HL-60 (cell line): ENCODE measurements around the gene DOCK9.

Experiments used
- DNase-seq, 2 experiments: peaks; one replicate each; pipeline ENCODE4 v3.0.0-alpha.2; 2010 to 2020; ENCODE audit warnings: low read depth in 1 of 2, low spot score in 1 of 2
- H3K27ac ChIP-seq: fragments of 250-450 bp; sonication (Bioruptor Pico); replicated peaks from 2 replicates; pipeline ENCODE4 v1.5.1; 2020; ENCODE audit warnings: mild to moderate bottlenecking, moderate library complexity
- H3K27me3 ChIP-seq: fragments of 250-450 bp; sonication (Bioruptor Pico); 2 replicates; pipeline ENCODE4 v1.5.1; 2021; ENCODE audit warnings: mild to moderate bottlenecking, moderate library complexity; ENCODE audit not compliant: insufficient read depth, poor library complexity, severe bottlenecking
- H3K4me3 ChIP-seq: replicated peaks from 2 replicates; pipeline ENCODE4 v1.5.1; 2011; ENCODE audit warnings: mild to moderate bottlenecking, control low read depth, low read length; ENCODE audit not compliant: insufficient read depth
- GABPA ChIP-seq: IDR thresholded peaks from 2 replicates; pipeline ENCODE4 v1.6.1; 2012; ENCODE audit warnings: low read depth
- POLR2AphosphoS5 ChIP-seq: IDR thresholded peaks from 2 replicates; pipeline ENCODE4 v1.6.1; 2012; ENCODE audit warnings: low read depth
- REST ChIP-seq: IDR thresholded peaks from 2 replicates; pipeline ENCODE4 v1.6.1; 2012; ENCODE audit warnings: low read depth; ENCODE audit not compliant: insufficient replicate concordance
- SPI1 ChIP-seq: IDR thresholded peaks from 2 replicates; pipeline ENCODE4 v1.6.1; 2012; ENCODE audit warnings: low read depth, mild to moderate bottlenecking, borderline replicate concordance
- TF ChIP-seq, protein P1 (sequence below): IDR thresholded peaks from one replicate; pipeline ENCODE4 v1.5.1; 2011; ENCODE audit warnings: low read length, control low read depth, inconsistent platforms; ENCODE audit not compliant: insufficient read depth

DOCK9 gene

DNA sequence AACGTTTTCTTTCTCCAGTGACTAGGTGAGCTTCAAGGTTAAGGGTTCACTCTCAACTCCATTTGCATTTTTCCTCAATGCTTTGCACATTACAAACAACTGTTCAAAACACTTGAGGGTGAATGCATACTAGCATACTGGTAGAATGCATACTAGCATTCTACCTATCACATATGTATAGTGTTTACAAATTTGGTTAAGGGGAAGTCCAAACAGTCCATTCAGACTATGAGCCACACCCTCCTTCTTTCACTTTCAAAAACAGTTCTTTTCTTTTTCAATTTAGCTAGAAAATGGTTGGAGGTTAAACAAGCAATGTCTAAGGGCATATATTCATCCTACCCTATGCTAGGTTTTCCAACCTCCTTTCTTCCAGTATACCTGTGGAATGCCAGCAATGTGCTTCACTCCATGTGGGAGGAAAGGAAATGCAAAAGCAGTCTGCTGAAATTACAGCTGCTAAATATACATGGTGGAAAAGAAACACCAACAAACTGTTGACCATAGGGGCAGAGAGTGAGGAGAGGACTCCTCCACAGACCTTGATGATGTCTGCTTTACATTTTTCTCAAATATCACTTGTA, 102.6 kb downstream of the DOCK9 start:
- H3K27ac ChIP-seq: no peak overlapping the region
- TF ChIP-seq POLR2AphosphoS5 (no peak), GABPA (no peak), SPI1 (no peak), REST (no peak)
- TF ChIP-seq, protein P1, sequence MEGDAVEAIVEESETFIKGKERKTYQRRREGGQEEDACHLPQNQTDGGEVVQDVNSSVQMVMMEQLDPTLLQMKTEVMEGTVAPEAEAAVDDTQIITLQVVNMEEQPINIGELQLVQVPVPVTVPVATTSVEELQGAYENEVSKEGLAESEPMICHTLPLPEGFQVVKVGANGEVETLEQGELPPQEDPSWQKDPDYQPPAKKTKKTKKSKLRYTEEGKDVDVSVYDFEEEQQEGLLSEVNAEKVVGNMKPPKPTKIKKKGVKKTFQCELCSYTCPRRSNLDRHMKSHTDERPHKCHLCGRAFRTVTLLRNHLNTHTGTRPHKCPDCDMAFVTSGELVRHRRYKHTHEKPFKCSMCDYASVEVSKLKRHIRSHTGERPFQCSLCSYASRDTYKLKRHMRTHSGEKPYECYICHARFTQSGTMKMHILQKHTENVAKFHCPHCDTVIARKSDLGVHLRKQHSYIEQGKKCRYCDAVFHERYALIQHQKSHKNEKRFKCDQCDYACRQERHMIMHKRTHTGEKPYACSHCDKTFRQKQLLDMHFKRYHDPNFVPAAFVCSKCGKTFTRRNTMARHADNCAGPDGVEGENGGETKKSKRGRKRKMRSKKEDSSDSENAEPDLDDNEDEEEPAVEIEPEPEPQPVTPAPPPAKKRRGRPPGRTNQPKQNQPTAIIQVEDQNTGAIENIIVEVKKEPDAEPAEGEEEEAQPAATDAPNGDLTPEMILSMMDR: no peak
- DNase-seq: no peak
- no peaks in the 10 kb centered on the region for H3K27me3 ChIP-seq
- H3K4me3 ChIP-seq: no peak overlapping the region

DNA sequence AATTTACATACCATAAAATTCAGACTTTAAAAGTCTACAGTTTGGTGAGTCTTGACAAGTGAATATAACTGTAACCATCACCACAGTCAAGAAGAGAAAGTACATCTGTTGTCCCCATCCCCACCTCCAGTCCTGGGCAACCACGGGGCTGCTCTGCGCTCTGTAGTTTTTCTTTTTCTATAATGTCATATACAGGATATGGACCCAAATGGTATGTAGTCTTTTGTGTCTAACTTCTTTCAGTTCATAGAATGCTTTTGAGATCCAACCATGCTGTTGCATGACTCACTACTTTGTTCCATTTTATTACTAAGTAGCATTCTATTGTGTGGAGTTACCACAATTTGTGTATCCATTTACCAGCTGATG, 103.9 kb downstream of the DOCK9 start:
- no peaks in the 10 kb centered on the region for H3K27me3 ChIP-seq
- no peak for TF ChIP-seq POLR2AphosphoS5
- no peak for TF ChIP-seq REST
- no peak for TF ChIP-seq GABPA
- TF ChIP-seq, protein P1: no peak
- no peak for TF ChIP-seq SPI1
- no peak overlapping the region for H3K4me3 ChIP-seq
- no peak overlapping the region for H3K27ac ChIP-seq
- no peak for DNase-seq

DNA sequence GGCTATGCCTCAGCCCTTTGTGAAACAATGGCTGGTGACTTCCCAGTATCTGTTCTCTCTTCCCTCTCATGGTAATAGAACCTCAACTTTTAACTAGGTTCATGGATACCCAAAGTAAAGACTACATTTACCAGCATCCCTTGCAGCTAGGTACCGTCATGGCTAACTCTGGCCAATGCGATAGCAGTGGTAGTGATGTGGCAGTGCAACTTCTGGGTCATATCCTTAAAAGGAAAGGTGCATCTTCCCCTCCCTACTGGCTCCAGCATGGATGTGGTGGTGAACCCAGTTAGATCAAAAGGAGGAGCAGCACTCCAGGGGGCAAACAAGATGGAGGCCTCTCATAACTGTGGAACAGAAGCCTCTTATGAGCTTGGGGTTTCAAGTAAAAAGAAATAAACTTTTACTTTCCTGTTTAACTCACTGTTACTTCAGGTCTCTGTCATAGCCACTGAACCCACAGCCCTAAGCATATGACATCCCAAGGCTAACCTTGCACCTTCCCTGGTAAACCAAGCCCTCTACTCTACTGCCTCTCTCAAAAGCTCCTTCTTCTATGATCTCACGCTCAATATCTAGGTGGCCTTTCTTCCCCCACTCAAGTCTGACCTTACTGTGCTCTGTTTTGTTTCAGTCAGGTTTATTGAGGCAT, 104.4 kb downstream of the DOCK9 start:
- TF ChIP-seq POLR2AphosphoS5 (no peak), REST (no peak), GABPA (no peak), SPI1 (no peak)
- TF ChIP-seq, protein P1: no peak
- Histone ChIP-seq H3K27me3 (no peaks in the 10 kb centered on the region), H3K27ac (no peak overlapping the region), H3K4me3 (no peak overlapping the region)
- DNase-seq: no peak
